Measurements from ENCODE around the gene FGFR1OP2.

FGFR1OP2 gene

GRCh38 chr12:26961803-26962202 is 23.5 kb downstream of the FGFR1OP2 start:
- TF ChIP-seq CTCF (IDR thresholded peaks at IDR 0.05; ENCODE audit: low read depth, low read length) (no peak), EZH2phosphoT487 (IDR thresholded peaks at IDR 0.05; ENCODE audit: low read depth) (no peak)
- no peaks in the 10 kb centered on the region for H3K9me3 ChIP-seq (ENCODE audit: insufficient read depth, low read length)
- no peak overlapping the region for H2AFZ ChIP-seq (ENCODE audit: low read depth, low read length)
- no peak overlapping the region for H3K9ac ChIP-seq (ENCODE audit: low read length)
- H4K20me1 ChIP-seq (ENCODE audit: insufficient read depth, low read length): no peaks in the 10 kb centered on the region
- no peak overlapping the region for H3K4me2 ChIP-seq (ENCODE audit: low read length)
- no peaks in the 10 kb centered on the region for H3K79me2 ChIP-seq (ENCODE audit: low read length)
- H3K4me1 ChIP-seq (ENCODE audit: low read length): no peaks in the 10 kb centered on the region
- peaks cover 6% of the 10 kb centered on the region for H3K36me3 ChIP-seq (replicated peaks; ENCODE audit: low read depth, low read length)
- no peak overlapping the region for H3K4me3 ChIP-seq (ENCODE audit: low read length)
- no peaks in the 10 kb centered on the region for H3K27me3 ChIP-seq (ENCODE audit: low read depth, low read length)
- H3K27ac ChIP-seq (ENCODE audit: low read length): no peak overlapping the region

- Histone ChIP-seq H3K4me3 (ENCODE audit: low read length) (no peak overlapping the region), H4K20me1 (ENCODE audit: insufficient read depth, low read length) (no peaks in the 10 kb centered on the region), H3K79me2 (ENCODE audit: low read length) (no peaks in the 10 kb centered on the region), H2AFZ (ENCODE audit: low read depth, low read length) (no peak overlapping the region), H3K27ac (ENCODE audit: low read length) (no peak overlapping the region), H3K9me3 (ENCODE audit: insufficient read depth, low read length) (no peaks in the 10 kb centered on the region), H3K27me3 (ENCODE audit: low read depth, low read length) (no peaks in the 10 kb centered on the region), H3K4me2 (ENCODE audit: low read length) (no peak overlapping the region), H3K36me3 (replicated peaks; ENCODE audit: low read depth, low read length) (peaks cover 10% of the 10 kb centered on the region), H3K9ac (ENCODE audit: low read length) (no peak overlapping the region), H3K4me1 (ENCODE audit: low read length) (no peaks in the 10 kb centered on the region)
- TF ChIP-seq EZH2phosphoT487 (IDR thresholded peaks at IDR 0.05; ENCODE audit: low read depth): no peak
- TF ChIP-seq CTCF (IDR thresholded peaks at IDR 0.05; ENCODE audit: low read depth, low read length): no peak
These were observed 25.1 kb downstream of the FGFR1OP2 start for GRCh38 chr12:26963413-26963812.

- Histone ChIP-seq H3K79me2 (ENCODE audit: low read length) (no peaks in the 10 kb centered on the region), H3K27me3 (ENCODE audit: low read depth, low read length) (no peaks in the 10 kb centered on the region), H3K36me3 (replicated peaks; ENCODE audit: low read depth, low read length) (peaks cover 15% of the 10 kb centered on the region), H3K9me3 (ENCODE audit: insufficient read depth, low read length) (no peaks in the 10 kb centered on the region), H3K27ac (ENCODE audit: low read length) (no peak overlapping the region), H3K4me2 (ENCODE audit: low read length) (no peak overlapping the region), H3K9ac (ENCODE audit: low read length) (no peak overlapping the region), H3K4me1 (ENCODE audit: low read length) (peaks cover 10% of the 10 kb centered on the region), H4K20me1 (ENCODE audit: insufficient read depth, low read length) (no peaks in the 10 kb centered on the region), H3K4me3 (ENCODE audit: low read length) (no peak overlapping the region), H2AFZ (ENCODE audit: low read depth, low read length) (no peak overlapping the region)
- TF ChIP-seq CTCF (IDR thresholded peaks at IDR 0.05; ENCODE audit: low read depth, low read length): no peak
- no peak for TF ChIP-seq EZH2phosphoT487 (IDR thresholded peaks at IDR 0.05; ENCODE audit: low read depth)
These were observed 28.6 kb downstream of the FGFR1OP2 start for GRCh38 chr12:26966842-26967241.

GRCh38 chr12:26970136-26970535 is 31.9 kb downstream of the FGFR1OP2 start:
- H3K4me3 ChIP-seq (ENCODE audit: low read length): no peak overlapping the region
- H3K36me3 ChIP-seq (replicated peaks; ENCODE audit: low read depth, low read length): peaks cover 15% of the 10 kb centered on the region
- H2AFZ ChIP-seq (ENCODE audit: low read depth, low read length): no peak overlapping the region
- H3K9ac ChIP-seq (ENCODE audit: low read length): no peak overlapping the region
- TF ChIP-seq EZH2phosphoT487 (IDR thresholded peaks at IDR 0.05; ENCODE audit: low read depth): no peak
- no peak for TF ChIP-seq CTCF (IDR thresholded peaks at IDR 0.05; ENCODE audit: low read depth, low read length)
- H3K27me3 ChIP-seq (ENCODE audit: low read depth, low read length): no peaks in the 10 kb centered on the region
- H3K4me2 ChIP-seq (ENCODE audit: low read length): no peak overlapping the region
- no peak overlapping the region for H3K27ac ChIP-seq (ENCODE audit: low read length)
- H3K9me3 ChIP-seq (ENCODE audit: insufficient read depth, low read length): no peaks in the 10 kb centered on the region
- H4K20me1 ChIP-seq (ENCODE audit: insufficient read depth, low read length): no peaks in the 10 kb centered on the region
- H3K4me1 ChIP-seq (ENCODE audit: low read length): peaks cover 18% of the 10 kb centered on the region
- no peaks in the 10 kb centered on the region for H3K79me2 ChIP-seq (ENCODE audit: low read length)
